Measurements from ENCODE around the gene SLC25A25.
A peak's percentile ranks its signal among the peaks of the same experiment; 100 is the strongest.

SLC25A25 gene

DNA sequence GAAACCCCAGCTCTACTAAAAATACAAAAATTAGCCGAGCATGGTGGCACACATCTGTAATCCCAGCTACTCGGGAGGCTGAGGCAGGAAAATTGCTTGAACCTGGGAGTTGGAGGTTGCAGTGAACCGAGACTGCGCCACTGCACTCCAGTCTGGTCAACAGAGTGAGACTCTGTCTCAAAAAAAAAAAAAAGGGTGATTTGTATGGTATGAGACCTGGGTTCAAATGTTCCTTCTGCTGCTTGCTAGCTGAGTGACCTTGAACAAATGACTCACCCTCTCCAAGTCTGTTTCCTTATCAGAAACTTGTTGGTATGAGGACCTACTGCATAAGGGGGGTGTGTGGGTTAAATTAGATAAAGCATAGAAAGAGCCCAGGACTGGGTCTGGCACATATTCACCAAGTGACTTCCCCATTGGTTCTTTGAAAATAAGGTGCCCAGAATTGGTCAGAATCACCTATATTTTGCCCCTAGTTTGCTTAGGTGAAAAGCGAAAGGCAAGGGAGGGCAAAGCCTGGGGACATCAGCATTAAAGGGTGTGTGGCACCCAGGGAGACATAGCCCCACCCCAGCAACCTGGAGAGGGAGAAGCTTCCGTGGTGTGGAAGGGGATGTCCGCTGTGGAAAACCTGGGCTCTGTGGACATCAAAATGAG is 9.9 kb downstream of the SLC25A25 start:
- peak; percentile 93 for DNase-seq

GRCh38 chr9:128078504-128079434 is 10.7 kb downstream of the SLC25A25 start:
- DNase-seq = peak; percentile 88

GRCh38 chr9:128080206-128080605 is 12.2 kb downstream of the SLC25A25 start:
- DNase-seq = peak; percentile 72

DNA sequence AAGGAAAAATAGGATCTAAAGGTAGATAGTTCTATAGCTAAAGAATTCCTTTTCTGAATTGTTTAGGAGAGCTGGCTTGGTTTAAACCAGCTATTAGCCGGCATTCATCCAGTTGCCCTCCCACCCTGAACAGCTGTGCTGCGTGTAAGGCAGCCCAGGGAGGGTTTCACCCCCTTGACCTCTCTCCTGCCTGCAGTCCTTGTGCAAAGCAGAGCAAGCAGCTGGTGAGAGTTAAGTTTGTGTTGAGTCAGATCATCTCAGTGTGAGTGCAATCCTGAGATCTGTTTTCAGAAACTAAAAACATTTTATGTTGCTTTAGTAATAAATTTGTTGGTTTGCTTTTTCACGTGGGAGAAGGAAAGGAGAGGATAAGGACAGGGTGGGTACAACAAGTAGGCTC is 13.0 kb downstream of the SLC25A25 start:
- DNase-seq = no peak

- peak; percentile 57 for DNase-seq
Observed at GRCh38 chr9:128082151-128082550, 14.1 kb downstream of the SLC25A25 start.

- no peak for DNase-seq
Observed at GRCh38 chr9:128084746-128085145, 16.7 kb downstream of the SLC25A25 start.

DNA sequence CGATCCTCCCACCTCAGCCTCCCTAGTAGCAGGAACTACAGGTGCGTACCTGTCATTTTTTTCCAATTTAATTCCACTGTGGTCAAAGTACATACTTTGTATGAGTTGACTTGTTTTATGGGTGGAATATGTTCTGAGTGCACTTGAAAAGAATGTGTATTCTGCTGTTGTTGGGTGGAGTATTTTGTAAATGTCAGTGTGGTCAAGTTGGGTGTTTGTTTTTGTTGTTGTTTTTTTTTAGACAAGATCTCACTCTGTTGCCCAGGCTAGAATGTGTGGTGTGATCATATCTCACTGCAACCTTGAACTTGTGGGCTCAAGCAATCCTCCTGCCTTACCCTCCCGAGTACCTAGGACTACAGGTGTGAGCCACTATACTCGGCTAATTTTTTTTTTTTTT is 17.9 kb downstream of the SLC25A25 start:
- DNase-seq = no peak

- peak; percentile 72 for DNase-seq
Observed at GRCh38 chr9:128087262-128087661, 19.2 kb downstream of the SLC25A25 start.

DNA sequence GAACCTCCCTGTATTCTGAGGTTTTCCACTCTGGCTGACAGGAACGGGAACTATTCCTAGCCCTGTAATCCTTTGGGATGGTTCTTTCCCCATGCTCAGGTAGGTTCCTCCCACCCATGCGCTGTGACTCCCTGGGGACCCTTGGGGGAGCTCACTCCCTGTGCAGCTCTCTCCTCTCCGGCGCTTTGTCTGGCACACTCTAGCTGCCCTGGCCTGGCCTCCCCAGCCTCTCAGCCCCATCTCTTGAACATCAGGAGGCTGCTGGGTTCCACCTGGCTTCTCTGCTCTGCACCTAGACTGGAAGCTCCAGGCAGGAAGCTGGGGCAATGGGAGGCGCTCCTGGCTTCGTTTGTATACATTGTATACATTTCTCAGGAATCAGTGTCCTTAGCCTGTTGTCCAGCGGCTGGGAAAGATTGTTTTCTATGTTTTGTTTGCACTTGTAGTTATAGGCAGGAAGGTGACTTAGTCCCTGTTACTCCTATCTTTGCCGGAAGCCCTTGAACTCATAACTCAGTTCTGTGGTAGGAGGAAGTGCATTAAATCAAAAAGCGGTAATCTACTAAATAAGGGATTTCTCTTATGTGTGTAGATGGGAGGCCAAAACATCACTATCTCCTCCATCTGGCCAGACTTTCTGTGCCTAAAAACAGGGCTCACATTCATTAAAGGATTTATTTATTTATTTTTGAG is 20.4 kb downstream of the SLC25A25 start:
- DNase-seq = no peak

GRCh38 chr9:128089299-128089698 is 21.3 kb downstream of the SLC25A25 start:
- peak; percentile 43 for DNase-seq

- no peak for DNase-seq
Observed at GRCh38 chr9:128091144-128091543, 23.1 kb downstream of the SLC25A25 start.

- DNase-seq = no peak
Observed at GRCh38 chr9:128091571-128091970, 23.5 kb downstream of the SLC25A25 start.

DNA sequence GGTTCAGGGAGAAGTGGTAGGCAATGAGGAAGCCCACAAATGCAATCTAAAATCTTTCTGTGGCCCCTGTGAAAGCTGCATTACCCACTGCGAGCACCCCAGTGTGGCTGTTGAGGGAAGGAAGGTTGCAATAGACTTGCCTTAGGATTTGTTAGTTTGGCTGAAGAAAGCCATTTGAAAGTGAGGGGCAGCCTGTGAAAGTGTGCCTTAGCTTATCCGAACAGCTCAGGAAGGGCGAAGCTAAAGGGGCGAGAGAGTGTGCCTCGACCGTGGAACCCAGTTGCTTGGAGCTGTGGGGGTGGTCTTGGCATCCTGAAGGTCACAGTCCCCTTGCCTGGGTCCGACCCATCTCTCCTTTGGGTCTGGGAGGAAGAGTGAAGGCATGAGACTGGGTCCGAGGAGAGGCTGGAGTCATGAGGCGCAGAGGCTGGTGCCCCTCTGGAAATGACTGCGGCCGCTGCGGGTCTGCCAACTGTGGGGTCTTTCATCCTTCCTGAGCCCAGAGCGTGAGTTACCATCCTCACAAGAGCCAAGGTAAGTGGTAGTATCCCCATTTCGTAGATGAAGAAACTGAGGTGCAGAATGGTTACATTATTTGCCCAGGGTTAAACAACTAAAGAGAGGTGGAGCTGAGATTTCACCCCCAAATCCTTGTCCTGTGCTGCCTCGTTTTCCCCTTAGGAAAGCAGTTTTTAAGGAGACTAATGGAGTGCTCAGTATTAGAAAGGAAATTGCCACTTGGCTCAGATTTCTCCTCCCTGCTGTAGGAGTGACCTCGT is 24.4 kb downstream of the SLC25A25 start:
- no peak for DNase-seq

- no peak for DNase-seq
Observed at GRCh38 chr9:128093011-128093410, 25.0 kb downstream of the SLC25A25 start.

DNA sequence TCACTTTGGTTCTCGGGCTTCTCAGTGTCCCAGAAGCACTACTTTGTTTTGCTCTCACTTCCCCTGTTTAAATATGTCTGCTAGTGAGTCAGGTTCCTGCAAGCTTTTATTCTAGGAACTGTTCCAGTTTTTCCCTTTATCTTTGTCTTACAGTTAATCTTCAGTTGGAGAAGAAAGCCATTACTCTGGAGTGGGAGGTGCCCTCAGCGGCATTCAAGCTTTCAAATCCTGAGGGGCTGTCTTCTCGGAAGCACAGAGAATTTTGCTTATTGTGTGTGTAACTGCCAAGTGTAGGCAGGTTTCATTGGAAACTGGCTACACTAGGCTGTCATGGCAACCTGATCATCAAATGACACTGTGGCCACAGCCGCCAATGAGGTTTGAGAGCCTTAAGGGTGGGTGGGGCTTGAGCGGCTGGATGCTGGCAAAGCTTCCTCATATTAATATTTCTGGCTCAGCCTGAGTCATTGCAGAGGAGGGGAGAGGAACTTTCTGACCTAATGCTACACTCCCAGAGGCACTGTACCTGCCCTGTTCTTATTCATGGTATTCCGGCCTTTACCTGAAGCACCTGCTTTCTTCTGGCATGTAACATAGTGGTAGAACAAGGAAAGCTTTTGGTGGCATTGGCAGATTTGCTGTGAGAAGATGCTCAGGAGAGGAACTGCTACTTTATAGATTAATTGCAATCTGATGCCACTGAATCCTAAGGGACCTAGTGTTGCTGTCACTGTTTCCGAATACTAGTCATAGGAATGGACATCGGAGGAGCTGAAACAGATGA is 26.3 kb downstream of the SLC25A25 start:
- DNase-seq = peak; percentile 98

- no peak for DNase-seq
Observed at GRCh38 chr9:128094950-128095544, 27.0 kb downstream of the SLC25A25 start.

- peak; percentile 42 for DNase-seq
Observed at GRCh38 chr9:128096616-128097536, 28.8 kb downstream of the SLC25A25 start.

GRCh38 chr9:128097543-128098296 is 29.7 kb downstream of the SLC25A25 start:
- DNase-seq = no peak

Data from hematopoietic multipotent progenitor cell treated with erythropoietin and hydrocortisone succinate and interleukin-3 and kit ligand, for 8 days (in vitro differentiated cells).